GM21723 (cell line): ENCODE results near the gene ABCA10.
"Not testable (repeated sequence)": the region's sequence is repeated elsewhere in the genome, so short reads cannot be mapped to it uniquely, and the experiment has no call there.

Experiments used
- ATAC-seq: cut with Tn5 transposase; IDR thresholded peaks from one replicate; pipeline ENCODE4 v1.9.1; 2021; ENCODE audit warnings: mild to moderate bottlenecking, moderate library complexity; ENCODE audit not compliant: unreplicated experiment

ABCA10 gene

DNA sequence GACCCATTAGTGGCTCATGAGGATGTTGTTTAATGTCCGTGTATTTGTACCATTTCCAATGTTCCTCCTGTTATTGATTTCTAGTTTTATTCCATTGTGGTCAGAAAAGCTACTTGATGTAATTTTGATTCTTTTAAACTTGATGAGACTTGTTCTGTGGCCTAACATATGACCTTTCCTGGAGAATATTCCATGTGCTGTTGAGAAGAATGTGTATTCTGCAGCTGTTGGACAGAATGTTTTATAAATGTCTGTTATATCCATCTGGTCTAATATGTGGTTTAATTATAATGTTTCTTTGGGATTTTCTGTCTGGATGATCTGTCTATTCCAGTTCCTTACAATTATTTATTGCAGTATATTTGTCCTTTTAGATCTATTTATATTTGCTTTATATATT is 2.9 kb upstream of the ABCA10 start:
- no peak for ATAC-seq

DNA sequence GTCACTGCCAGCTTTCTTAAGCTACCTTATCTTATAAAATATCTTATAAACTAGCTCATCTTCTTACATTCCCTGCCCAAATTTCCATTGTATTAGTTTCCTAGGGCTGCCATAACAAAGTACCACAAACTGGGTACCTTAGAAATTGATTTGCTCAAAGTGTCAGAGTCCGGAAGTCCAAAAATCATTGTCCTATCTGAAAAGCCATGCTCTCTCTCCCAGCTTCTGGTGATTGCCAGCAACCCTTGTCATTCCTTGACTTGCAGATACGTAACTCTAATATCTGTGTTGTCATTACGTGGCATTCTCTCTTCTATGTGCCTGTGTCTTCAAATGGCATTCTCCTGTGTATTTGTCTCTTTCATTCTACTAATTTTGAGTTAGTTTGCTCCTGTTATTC is 2.3 kb upstream of the ABCA10 start:
- ATAC-seq = no peak

GRCh38 chr17:69228018-69228417 is 606 bp downstream of the ABCA10 start:
- ATAC-seq = no peak

- no peak for ATAC-seq
Observed at GRCh38 chr17:69227541-69227940, 1.1 kb downstream of the ABCA10 start.

DNA sequence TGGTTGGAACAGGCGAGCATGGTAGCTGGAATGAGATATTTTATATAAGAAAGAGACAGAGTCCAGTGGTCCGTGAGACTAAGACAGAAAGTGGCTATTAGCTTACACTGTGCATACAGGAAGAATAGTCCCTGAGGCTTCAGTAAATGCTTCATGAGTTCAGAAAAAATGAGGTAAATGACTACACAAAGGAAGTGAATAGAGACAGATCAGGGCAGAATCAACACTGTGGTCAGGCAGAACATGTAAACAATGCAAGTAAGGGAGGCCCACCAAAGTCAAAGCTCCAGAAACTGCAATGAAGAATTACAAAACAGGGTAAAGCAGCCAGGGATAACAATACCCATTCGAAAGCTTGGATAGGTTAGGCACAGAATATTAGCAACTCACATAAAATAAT is 4.8 kb downstream of the ABCA10 start:
- ATAC-seq = peak; percentile 95

DNA sequence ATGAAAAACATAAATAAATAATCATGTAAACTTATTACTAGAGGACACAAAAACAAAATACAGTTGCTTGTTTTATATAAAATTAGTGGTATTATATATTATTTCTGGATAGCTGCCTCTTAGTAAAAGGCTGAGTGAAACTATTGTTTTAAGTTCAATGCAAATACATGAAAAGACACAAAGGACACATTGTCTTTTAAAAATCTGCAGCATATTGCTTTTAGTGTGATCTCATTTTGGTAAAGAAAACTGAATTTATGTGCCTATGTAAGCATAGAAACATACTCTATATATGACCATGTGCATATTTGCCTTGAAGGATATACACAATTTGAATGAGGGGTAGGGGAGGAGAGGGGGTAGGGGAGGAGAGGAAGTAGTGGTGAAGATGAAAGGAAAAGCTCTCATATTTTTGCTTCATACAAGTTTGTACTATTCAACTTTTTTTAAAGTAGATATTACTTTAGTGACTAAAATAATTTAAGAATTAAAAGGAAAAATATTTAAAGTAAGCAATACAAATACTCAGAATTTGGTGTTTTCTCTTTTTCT is 5.8 kb downstream of the ABCA10 start:
- ATAC-seq = no peak

DNA sequence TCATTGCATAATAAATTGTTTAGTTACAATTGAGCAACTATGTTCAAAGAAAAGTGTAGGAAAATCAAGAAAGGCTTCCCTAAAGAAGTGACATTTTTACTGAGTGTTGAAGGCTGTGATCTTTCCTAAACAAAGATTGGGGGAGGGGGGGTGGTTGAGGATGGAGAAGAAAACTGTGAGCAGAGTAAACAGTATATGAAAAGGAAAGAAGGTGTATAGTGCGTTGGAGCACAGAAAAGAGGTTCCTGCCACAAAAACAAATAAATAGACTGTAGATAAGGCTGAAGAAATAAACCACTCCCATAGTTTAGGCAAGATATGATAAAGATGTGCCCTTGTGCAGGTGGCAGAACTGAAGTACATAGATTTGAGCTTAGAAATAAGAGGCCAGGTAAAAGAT is 8.5 kb downstream of the ABCA10 start:
- ATAC-seq = no peak

DNA sequence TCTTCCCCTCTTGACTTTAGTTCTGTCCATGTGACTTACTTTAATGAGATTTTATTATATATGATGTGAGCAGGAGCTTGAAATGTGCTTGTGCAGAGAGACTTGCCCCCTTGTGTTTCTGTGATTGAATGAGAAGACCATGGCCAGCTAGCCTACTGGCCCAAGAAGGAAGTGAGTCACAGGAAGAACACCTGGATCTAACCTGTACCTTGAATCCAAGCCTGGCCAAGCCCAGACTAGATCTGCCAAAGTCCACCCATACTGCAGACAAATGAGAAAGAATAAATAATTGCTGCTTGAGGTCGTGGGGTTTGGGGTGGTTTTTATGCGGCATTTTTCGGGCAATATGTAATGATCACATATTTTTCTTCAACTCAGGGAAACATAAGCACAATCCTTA is 9.6 kb downstream of the ABCA10 start:
- ATAC-seq = no peak

DNA sequence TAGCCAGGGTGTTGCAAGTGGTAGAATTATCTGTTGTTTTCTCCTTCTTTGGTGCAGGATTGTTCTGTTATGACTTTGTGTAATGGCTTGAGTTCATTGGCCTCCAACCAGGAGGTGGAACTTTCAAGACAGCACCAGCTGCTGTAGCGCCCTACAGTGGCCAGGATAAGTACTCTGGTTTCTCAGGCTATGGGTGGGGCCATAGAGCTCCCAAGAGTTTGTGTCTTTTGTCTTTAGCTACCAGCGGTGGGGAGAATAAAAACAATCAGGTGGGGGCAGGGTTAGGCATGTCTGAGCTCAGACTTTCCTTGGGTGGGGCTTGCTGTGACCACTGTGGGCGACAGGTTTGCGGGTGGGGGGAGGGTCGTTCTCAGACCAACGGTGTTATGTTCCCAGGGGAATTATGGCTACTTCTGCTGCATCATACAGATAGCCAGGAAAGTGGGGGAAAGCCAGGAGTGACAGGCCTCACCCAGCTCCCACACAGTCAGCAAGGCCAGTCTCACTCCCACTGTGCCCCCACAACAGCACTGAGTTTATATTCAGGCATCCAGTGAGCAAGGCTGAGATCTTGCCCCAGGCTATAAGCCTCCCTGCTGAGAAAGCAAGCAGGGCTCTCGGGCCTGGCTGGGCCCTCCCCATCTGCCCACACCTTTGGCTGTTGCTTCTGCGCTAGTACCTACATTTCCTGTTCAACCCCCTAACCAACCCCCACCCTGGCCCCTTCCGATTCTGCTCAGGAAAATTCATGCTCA is 15.4 kb downstream of the ABCA10 start:
- no peak for ATAC-seq

- no peak for ATAC-seq
Observed at GRCh38 chr17:69208640-69209039, 20.0 kb downstream of the ABCA10 start.

- no peak for ATAC-seq
Observed at GRCh38 chr17:69207151-69207550, 21.5 kb downstream of the ABCA10 start.

DNA sequence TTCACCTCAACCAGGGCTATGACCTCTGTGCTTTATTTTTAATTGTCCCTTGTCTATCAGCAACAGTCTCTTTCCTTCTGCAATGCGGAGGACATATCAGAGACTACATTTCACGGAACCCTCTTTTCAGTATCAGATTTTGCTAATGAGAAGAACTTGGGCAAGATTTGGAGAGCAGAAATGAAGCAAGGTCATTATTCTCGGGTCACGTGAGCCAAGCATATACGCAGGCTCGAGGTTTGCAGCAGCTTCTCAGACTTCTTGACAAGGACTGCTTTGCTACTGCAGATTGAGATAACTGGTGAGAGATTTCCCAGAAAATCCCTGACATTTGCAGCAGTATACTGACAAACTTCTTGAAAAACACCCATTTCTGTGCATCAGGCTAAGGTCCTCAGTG is 30.4 kb downstream of the ABCA10 start:
- no peak for ATAC-seq

DNA sequence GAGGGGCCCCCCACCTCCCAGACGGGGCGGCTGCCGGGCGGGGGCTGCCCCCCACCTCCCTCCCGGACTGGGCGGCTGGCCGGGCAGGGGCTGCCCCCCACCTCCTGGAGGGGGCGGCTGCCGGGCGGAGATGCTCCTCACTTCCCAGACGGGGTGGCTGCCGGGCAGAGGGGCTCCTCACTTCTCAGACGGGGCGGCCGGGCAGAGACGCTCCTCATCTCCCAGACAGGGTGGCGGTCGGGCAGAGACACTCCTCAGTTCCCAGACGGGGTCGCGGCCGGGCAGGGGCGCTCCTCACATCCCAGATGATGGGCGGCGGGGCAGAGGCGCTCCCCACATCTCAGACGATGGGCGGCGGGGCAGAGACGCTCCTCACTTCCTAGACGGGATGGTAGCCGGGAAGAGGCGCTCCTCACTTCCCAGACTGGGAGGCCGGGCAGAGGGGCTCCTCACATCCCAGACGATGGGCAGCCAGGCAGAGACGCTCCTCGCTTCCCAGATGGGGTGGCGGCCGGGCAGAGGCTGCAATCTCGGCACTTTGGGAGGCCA is 32.4 kb downstream of the ABCA10 start:
- not testable (repeated sequence) for ATAC-seq

DNA sequence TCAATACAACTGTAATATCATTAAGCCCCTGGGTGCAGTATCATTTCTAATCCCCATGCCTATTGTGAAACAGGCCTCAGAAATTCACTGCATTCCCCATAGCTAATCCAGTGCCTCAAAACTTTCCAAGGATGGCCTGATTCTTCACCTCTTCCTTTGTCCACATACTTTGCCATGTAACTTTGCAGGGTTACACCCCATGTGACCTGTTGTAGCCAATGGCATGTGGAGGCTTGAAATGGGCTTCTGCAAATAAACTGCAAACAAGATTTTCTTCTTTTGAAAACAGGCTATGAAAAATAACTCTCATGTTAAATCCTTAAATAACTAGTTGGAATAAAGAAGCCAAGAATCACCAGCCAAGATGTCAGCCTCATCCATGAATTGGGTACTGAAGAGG is 35.9 kb downstream of the ABCA10 start:
- no peak for ATAC-seq

DNA sequence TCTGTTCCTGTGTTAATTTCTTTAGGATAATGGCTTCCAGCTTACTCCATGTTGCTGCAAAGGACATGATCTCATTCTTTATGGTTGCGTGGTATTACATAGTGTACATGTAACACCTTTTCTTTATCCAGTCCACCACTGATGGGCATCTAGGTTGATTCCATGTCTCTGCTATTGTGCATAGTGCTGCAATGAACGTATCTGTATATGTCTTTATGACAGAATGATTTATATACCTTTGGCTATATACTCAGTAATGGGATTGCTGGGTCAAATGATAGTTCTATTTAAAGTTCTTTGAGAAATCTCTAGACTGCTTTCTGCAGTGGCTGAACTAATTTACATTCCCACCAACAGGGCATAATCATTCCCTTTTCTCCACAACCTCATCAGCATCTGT is 39.8 kb downstream of the ABCA10 start:
- ATAC-seq = no peak

GRCh38 chr17:69188064-69188463 is 40.6 kb downstream of the ABCA10 start:
- no peak for ATAC-seq

- ATAC-seq = no peak
Observed at GRCh38 chr17:69187294-69187693, 41.3 kb downstream of the ABCA10 start.

- ATAC-seq = no peak
Observed at GRCh38 chr17:69179227-69179952, 49.2 kb downstream of the ABCA10 start.

DNA sequence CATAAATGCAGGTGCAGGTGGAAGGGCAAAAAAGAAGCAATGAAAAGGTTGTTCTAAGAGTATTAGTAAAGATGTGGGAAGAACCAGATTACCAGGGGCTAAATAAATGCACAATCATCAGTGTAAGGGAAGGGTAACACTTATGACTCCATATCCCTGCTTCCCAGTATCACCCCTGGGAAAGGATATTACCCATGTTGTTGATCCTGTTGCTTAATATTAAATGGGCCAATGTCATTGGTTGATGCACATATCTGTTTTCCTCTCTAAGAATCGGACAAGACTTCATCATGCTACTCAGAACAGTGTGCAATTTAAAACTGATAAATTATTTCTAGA is 52.2 kb downstream of the ABCA10 start:
- ATAC-seq = no peak

GRCh38 chr17:69175625-69176456 is 52.8 kb downstream of the ABCA10 start:
- ATAC-seq = no peak

- no peak for ATAC-seq
Observed at GRCh38 chr17:69175262-69175624, 53.4 kb downstream of the ABCA10 start.
